ENCODE measurements around the gene ASTN2. TPM values are rescaled to one million over a fixed set of nuclear protein-coding genes. Genes with fewer than 3 reads are reported as not detected.

The ASTN2 gene
- total RNA-seq, 2 donors from 2014 or later: 113 to 153 TPM

DNA sequence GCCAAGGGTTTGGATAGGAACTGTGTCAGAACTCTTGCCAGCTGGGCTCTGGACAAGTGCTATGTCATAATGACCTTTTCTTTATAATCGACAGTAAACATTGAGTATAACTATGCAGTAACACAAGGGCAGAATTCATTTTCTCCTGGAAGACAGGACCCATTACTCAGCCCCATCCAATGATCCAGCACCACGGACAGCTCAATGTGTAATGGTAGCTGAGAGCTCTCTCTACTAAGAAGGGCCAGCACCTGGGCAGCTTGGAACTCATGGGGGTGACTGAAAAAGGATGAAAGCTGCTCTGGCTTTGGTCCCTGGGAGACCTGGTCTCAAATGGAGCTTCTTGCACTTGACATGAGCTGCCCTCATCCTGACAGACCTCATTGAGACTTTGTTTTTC is 380.0 kb downstream of the ASTN2 start:
- TF ChIP-seq POLR2A (IDR thresholded peaks at IDR 0.05): no peak
- no peak for TF ChIP-seq POLR2AphosphoS5 (IDR thresholded peaks at IDR 0.05)
- TF ChIP-seq, protein P1, sequence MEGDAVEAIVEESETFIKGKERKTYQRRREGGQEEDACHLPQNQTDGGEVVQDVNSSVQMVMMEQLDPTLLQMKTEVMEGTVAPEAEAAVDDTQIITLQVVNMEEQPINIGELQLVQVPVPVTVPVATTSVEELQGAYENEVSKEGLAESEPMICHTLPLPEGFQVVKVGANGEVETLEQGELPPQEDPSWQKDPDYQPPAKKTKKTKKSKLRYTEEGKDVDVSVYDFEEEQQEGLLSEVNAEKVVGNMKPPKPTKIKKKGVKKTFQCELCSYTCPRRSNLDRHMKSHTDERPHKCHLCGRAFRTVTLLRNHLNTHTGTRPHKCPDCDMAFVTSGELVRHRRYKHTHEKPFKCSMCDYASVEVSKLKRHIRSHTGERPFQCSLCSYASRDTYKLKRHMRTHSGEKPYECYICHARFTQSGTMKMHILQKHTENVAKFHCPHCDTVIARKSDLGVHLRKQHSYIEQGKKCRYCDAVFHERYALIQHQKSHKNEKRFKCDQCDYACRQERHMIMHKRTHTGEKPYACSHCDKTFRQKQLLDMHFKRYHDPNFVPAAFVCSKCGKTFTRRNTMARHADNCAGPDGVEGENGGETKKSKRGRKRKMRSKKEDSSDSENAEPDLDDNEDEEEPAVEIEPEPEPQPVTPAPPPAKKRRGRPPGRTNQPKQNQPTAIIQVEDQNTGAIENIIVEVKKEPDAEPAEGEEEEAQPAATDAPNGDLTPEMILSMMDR (IDR thresholded peaks at IDR 0.05): no peak
- DNase-seq (ENCODE audit: low spot score): no peak
- no peak overlapping the region for H3K27ac ChIP-seq

DNA sequence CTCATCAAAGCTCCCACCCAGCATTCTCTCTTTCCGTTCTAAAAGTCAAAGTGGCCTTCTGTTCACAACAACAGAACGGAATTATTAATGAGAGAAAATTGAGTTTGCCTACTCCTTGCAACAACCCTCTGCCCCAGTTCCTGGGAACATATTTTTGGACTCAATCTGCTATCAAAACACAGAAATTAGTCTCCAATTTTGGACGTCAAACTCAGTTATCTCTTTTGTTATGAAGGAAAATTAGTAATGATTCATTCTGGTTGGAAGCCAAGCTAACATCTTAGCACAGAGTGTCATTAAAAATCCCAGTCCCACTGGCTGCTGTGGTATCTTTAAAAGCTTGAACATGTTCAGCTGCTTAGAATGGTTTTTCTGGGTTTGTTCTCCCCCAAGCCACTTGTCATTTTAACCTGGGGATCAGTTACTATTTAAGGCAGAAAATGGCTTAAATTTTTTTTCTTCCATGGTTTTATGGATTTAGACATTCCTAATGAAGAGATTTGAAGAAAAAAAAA is 384.5 kb downstream of the ASTN2 start:
- Histone ChIP-seq H3K9me3 (no peaks in the 10 kb centered on the region), H3K36me3 (no peaks in the 10 kb centered on the region), H3K27ac (no peak overlapping the region), H3K4me1 (replicated peaks) (no peaks in the 10 kb centered on the region), H3K27me3 (replicated peaks; ENCODE audit: insufficient read depth) (no peaks in the 10 kb centered on the region), H3K4me3 (no peak overlapping the region)
- 66% methylated on average over 3 of the region's 3 CpGs for WGBS
- intact Hi-C loops (cut with DNase I): no loop called here
- TF ChIP-seq, protein P1 (IDR thresholded peaks at IDR 0.05): no peak
- TF ChIP-seq POLR2A (IDR thresholded peaks at IDR 0.05) (no peak), POLR2AphosphoS5 (IDR thresholded peaks at IDR 0.05) (no peak)
- no peak for DNase-seq (ENCODE audit: low spot score)

More for the DNA sequence above, 380.0 kb downstream of the ASTN2 start:
- H3K4me1 ChIP-seq (replicated peaks): no peaks in the 10 kb centered on the region
- H3K36me3 ChIP-seq: no peaks in the 10 kb centered on the region
- H3K27me3 ChIP-seq (replicated peaks; ENCODE audit: insufficient read depth): no peaks in the 10 kb centered on the region
- WGBS: 19% methylated on average over 2 of the region's 2 CpGs
- H3K4me3 ChIP-seq: no peak overlapping the region
- H3K9me3 ChIP-seq: no peaks in the 10 kb centered on the region
- intact Hi-C loops (cut with DNase I): no loop called here

- DNase-seq (ENCODE audit: low spot score): no peak
- Histone ChIP-seq H3K9me3 (no peaks in the 10 kb centered on the region), H3K36me3 (no peaks in the 10 kb centered on the region), H3K27ac (no peak overlapping the region), H3K4me1 (replicated peaks) (no peaks in the 10 kb centered on the region), H3K4me3 (no peak overlapping the region), H3K27me3 (replicated peaks; ENCODE audit: insufficient read depth) (no peaks in the 10 kb centered on the region)
- TF ChIP-seq POLR2A (IDR thresholded peaks at IDR 0.05) (no peak), POLR2AphosphoS5 (IDR thresholded peaks at IDR 0.05) (no peak)
- TF ChIP-seq, protein P1 (IDR thresholded peaks at IDR 0.05): no peak
- intact Hi-C loops (cut with DNase I): no loop called here
- 75% methylated on average over 3 of the region's 3 CpGs for WGBS
These were observed 385.5 kb downstream of the ASTN2 start for GRCh38 chr9:117029341-117029740.

DNA sequence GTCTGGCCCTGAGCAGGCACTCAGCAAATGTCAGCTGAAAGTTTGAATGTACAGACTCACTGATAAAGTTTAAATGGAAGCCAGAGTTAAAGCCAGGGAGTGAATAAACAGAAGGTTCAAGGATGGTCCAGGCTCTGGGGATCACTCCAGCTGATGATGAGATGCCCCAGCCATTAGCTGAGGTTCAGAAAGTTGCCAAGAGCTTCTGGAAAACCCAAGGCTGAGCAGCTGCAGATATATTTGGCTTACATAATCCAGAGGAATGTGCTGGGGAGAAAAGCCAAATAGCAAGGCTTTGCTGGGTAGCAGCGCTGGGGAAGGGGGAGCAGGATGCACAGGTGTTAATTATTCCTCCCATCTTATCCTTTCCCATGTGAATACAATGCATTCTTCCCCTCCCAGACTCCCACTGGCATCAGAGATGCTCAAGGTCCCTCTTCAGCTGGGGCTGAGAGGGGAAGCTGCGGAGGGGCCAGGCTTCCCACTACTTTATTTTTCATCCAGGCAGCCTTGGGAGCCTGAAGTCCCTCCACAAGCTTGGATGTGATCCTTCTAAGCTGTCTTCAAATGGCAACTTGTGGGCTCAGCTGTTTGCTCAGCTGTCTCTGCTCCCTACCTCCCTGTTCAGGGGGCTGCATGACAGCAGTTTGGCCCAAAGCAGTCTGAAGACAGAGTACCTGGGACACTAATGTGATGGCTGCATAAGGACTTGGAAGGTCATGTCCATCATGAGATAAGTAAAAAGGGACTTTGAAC is 386.6 kb downstream of the ASTN2 start:
- Histone ChIP-seq H3K4me3 (no peak overlapping the region), H3K27ac (no peak overlapping the region), H3K27me3 (replicated peaks; ENCODE audit: insufficient read depth) (no peaks in the 10 kb centered on the region), H3K36me3 (no peaks in the 10 kb centered on the region), H3K4me1 (replicated peaks) (no peaks in the 10 kb centered on the region), H3K9me3 (no peaks in the 10 kb centered on the region)
- WGBS: 57% methylated on average over 2 of the region's 2 CpGs
- no peak for DNase-seq (ENCODE audit: low spot score)
- intact Hi-C loops (cut with DNase I): no loop called here
- TF ChIP-seq, protein P1 (IDR thresholded peaks at IDR 0.05): no peak
- TF ChIP-seq POLR2AphosphoS5 (IDR thresholded peaks at IDR 0.05): no peak
- TF ChIP-seq POLR2A (IDR thresholded peaks at IDR 0.05): no peak

GRCh38 chr9:117021906-117022305 is 393.0 kb downstream of the ASTN2 start:
- H3K36me3 ChIP-seq: no peaks in the 10 kb centered on the region
- no peak for DNase-seq (ENCODE audit: low spot score)
- no peaks in the 10 kb centered on the region for H3K9me3 ChIP-seq
- intact Hi-C loops (cut with DNase I): no loop called here
- no peaks in the 10 kb centered on the region for H3K4me1 ChIP-seq (replicated peaks)
- WGBS: 63% methylated on average over 2 of the region's 2 CpGs
- no peak overlapping the region for H3K27ac ChIP-seq
- H3K27me3 ChIP-seq (replicated peaks; ENCODE audit: insufficient read depth): no peaks in the 10 kb centered on the region
- H3K4me3 ChIP-seq: no peak overlapping the region
- TF ChIP-seq POLR2AphosphoS5 (IDR thresholded peaks at IDR 0.05): no peak
- TF ChIP-seq POLR2A (IDR thresholded peaks at IDR 0.05): no peak
- TF ChIP-seq, protein P1 (IDR thresholded peaks at IDR 0.05): no peak

Measured in prostate gland (tissue), 2 donors.